Measurements from ENCODE around the gene VSX2.

Gene VSX2

DNA sequence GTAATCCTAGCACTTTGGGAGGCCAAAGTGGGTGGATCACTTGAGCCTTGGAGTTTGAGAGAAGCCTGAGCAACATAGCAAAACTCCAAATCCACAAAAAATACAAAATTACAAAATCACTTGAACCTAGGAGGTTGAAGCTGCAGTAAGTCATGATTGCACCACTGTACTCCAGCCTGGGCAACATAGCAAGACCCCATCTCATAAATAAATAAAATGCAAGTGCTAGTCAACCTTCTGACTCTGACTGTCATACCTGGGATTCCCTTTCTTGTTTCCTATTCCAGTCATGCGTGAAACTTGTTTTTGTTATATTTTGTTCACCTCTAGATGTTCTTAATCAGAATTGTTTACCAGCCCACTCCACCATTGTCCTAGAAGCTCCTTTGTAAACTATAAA, 32.1 kb downstream of the VSX2 start:
- no peak overlapping the region for H3K4me3 ChIP-seq (ENCODE audit: insufficient read length, low read depth)
- H3K27me3 ChIP-seq (ENCODE audit: insufficient read depth, insufficient read length), result no peaks in the 10 kb centered on the region
- DNase-seq (ENCODE audit: low read depth, low spot score), result no peak
- H3K9ac ChIP-seq (ENCODE audit: insufficient read length, low read depth), result no peak overlapping the region
- peaks cover 3% of the 10 kb centered on the region for H3K4me1 ChIP-seq (ENCODE audit: insufficient read depth, insufficient read length)
- no peaks in the 10 kb centered on the region for H3K36me3 ChIP-seq (ENCODE audit: insufficient read depth, insufficient read length, low read length)
- no peak for TF ChIP-seq SUZ12 (IDR thresholded peaks at IDR 0.05; ENCODE audit: extremely low read depth, insufficient read depth, insufficient read length)
- no peak for TF ChIP-seq ZNF274 (IDR thresholded peaks at IDR 0.05; ENCODE audit: low read depth, low read length)
- TF ChIP-seq YY1 (IDR thresholded peaks at IDR 0.05; ENCODE audit: insufficient read depth, insufficient read length), result no peak
- H3K9me3 ChIP-seq (ENCODE audit: insufficient read depth, low read length), result no peaks in the 10 kb centered on the region

DNA sequence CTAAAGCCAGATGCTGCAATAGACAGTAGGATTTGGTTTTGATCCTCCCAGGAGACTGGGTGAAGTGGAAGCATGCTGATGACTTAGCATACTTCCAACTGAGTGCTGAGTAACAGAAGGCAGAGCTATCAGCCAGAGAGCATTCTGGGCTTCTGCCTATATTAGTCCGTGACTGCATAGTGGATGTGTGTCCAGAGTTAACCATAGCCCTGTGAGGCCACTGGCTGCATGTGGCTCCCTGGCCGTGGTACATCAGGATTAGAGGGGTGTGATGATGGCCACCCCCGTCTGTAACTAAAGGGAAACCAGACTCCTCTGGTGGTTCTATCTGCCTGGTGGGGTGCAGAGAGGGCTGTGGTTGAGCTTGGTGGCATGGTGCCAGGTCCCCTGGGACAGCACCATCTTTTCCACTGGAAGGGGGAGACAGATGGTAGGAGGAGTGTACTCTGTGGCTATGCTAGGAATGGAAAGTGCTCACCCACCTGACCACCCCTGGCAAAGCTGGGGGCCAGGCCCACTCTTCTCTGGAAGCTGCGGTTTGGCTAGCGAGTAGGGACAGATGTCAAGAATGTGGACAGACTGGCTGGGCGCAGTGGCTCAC, 36.1 kb downstream of the VSX2 start:
- DNase-seq (ENCODE audit: low read depth, low spot score), result no peak

DNA sequence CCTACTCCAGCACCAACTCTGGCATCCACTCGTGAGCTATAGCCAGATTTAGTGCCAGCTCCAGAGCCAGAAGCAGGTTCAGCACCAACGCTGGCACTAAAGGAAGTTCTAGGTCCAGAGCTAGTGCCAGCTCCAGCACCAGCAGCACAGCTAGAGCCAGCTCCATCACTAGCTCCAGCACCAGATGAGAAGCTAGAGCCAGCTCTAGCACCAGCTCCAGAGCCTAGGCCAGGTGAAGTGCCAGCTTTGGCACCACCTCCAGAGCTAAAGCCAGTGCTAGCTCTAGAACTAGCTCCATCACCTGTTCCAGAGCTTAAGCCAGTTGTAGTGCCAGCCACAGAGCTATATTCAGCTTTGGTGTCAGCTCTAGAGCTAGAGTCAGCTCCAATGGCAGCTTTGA, 38.8 kb downstream of the VSX2 start:
- H3K4me1 ChIP-seq (ENCODE audit: insufficient read depth, insufficient read length), result peaks cover 3% of the 10 kb centered on the region
- H3K9me3 ChIP-seq (ENCODE audit: insufficient read depth, low read length), result no peaks in the 10 kb centered on the region
- no peaks in the 10 kb centered on the region for H3K27me3 ChIP-seq (ENCODE audit: insufficient read depth, insufficient read length)
- no peak overlapping the region for H3K4me3 ChIP-seq (ENCODE audit: insufficient read length, low read depth)
- H3K36me3 ChIP-seq (ENCODE audit: insufficient read depth, insufficient read length, low read length), result peaks cover 3% of the 10 kb centered on the region
- TF ChIP-seq YY1 (IDR thresholded peaks at IDR 0.05; ENCODE audit: insufficient read depth, insufficient read length), result no peak
- no peak for TF ChIP-seq SUZ12 (IDR thresholded peaks at IDR 0.05; ENCODE audit: extremely low read depth, insufficient read depth, insufficient read length)
- TF ChIP-seq ZNF274 (IDR thresholded peaks at IDR 0.05; ENCODE audit: low read depth, low read length), result no peak
- no peak overlapping the region for H3K9ac ChIP-seq (ENCODE audit: insufficient read length, low read depth)
- no peak for DNase-seq (ENCODE audit: low read depth, low spot score)

More for the DNA sequence above, 36.1 kb downstream of the VSX2 start:
- no peak overlapping the region for H3K4me3 ChIP-seq (ENCODE audit: insufficient read length, low read depth)
- TF ChIP-seq YY1 (IDR thresholded peaks at IDR 0.05; ENCODE audit: insufficient read depth, insufficient read length) (no peak), SUZ12 (IDR thresholded peaks at IDR 0.05; ENCODE audit: extremely low read depth, insufficient read depth, insufficient read length) (no peak), ZNF274 (IDR thresholded peaks at IDR 0.05; ENCODE audit: low read depth, low read length) (no peak)
- no peaks in the 10 kb centered on the region for H3K27me3 ChIP-seq (ENCODE audit: insufficient read depth, insufficient read length)
- H3K9ac ChIP-seq (ENCODE audit: insufficient read length, low read depth), result no peak overlapping the region
- peaks cover 3% of the 10 kb centered on the region for H3K4me1 ChIP-seq (ENCODE audit: insufficient read depth, insufficient read length)
- no peaks in the 10 kb centered on the region for H3K36me3 ChIP-seq (ENCODE audit: insufficient read depth, insufficient read length, low read length)
- H3K9me3 ChIP-seq (ENCODE audit: insufficient read depth, low read length), result no peaks in the 10 kb centered on the region

DNA sequence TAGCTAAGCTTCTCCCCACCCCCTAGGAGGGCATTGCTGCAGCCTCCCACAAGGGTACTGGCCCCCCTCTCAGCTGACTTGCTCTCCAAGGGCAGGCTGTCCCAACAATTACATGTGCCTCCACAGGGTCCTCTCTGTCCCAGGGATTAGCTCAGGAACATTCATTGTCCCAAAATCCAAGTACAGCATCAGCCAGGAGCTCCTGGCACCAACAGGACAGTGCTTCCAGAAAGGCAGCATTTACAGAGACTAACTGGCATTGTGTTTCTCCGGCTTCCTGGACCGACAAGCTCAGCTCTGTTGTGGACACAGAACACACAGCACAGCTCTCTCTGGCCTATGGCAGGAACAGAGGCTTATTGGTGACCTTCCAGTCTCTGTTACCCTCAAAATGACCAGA, 41.8 kb downstream of the VSX2 start:
- Histone ChIP-seq H3K9ac (ENCODE audit: insufficient read length, low read depth) (no peak overlapping the region), H3K27me3 (ENCODE audit: insufficient read depth, insufficient read length) (no peaks in the 10 kb centered on the region), H3K4me3 (ENCODE audit: insufficient read length, low read depth) (no peak overlapping the region), H3K36me3 (ENCODE audit: insufficient read depth, insufficient read length, low read length) (peaks cover 25% of the 10 kb centered on the region), H3K4me1 (ENCODE audit: insufficient read depth, insufficient read length) (no peaks in the 10 kb centered on the region), H3K9me3 (ENCODE audit: insufficient read depth, low read length) (no peaks in the 10 kb centered on the region)
- DNase-seq (ENCODE audit: low read depth, low spot score), result no peak
- TF ChIP-seq SUZ12 (IDR thresholded peaks at IDR 0.05; ENCODE audit: extremely low read depth, insufficient read depth, insufficient read length), result no peak
- no peak for TF ChIP-seq ZNF274 (IDR thresholded peaks at IDR 0.05; ENCODE audit: low read depth, low read length)
- no peak for TF ChIP-seq YY1 (IDR thresholded peaks at IDR 0.05; ENCODE audit: insufficient read depth, insufficient read length)

DNA sequence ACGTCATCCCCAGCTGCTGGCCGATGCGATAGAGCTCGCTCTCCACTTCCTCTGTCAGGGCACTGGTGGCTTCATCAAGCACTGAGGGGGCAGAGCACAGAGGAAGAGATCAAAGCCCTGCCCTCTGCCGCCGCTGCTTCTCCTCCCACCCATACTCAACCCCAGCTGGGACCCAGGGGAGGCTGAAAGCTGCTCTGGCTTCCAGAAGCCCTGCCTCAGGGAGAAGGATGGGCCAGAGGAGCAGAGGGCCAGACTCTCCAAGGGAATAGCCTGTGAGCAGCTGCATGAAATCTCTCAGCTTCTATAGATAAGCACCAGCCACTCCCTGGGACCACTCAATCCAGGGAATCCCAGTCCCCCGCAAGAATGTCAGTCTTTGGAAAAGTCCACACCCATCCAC, 47.5 kb downstream of the VSX2 start:
- no peak overlapping the region for H3K9ac ChIP-seq (ENCODE audit: insufficient read length, low read depth)
- H3K27me3 ChIP-seq (ENCODE audit: insufficient read depth, insufficient read length), result no peaks in the 10 kb centered on the region
- H3K4me1 ChIP-seq (ENCODE audit: insufficient read depth, insufficient read length), result peaks cover 2% of the 10 kb centered on the region
- no peak overlapping the region for H3K4me3 ChIP-seq (ENCODE audit: insufficient read length, low read depth)
- DNase-seq (ENCODE audit: low read depth, low spot score), result no peak
- TF ChIP-seq ZNF274 (IDR thresholded peaks at IDR 0.05; ENCODE audit: low read depth, low read length), result no peak
- TF ChIP-seq YY1 (IDR thresholded peaks at IDR 0.05; ENCODE audit: insufficient read depth, insufficient read length), result no peak
- TF ChIP-seq SUZ12 (IDR thresholded peaks at IDR 0.05; ENCODE audit: extremely low read depth, insufficient read depth, insufficient read length), result no peak
- no peaks in the 10 kb centered on the region for H3K9me3 ChIP-seq (ENCODE audit: insufficient read depth, low read length)
- H3K36me3 ChIP-seq (ENCODE audit: insufficient read depth, insufficient read length, low read length), result peaks cover 78% of the 10 kb centered on the region

DNA sequence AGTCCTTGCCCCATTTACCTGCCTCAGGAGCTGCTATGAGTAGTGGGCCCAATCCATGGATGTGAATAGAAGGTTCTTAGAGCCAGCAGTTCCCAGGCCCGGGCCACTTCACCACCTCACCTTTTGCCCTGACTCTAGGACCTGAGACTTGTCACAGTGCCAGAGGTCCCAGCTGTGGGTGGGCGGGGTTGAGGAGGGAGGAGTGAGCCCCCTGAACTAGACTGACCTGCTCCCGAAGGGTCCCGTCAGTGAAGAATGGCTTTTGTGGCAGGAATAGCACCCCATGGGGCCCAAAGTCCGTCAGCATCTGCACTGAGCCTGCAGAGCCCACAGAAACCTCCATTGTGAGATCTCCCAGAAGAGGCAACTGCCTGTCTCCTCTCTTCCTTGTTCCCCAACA, 50.6 kb downstream of the VSX2 start:
- H3K36me3 ChIP-seq (ENCODE audit: insufficient read depth, insufficient read length, low read length), result peaks cover 89% of the 10 kb centered on the region
- H3K9me3 ChIP-seq (ENCODE audit: insufficient read depth, low read length), result no peaks in the 10 kb centered on the region
- H3K4me3 ChIP-seq (ENCODE audit: insufficient read length, low read depth), result no peak overlapping the region
- H3K4me1 ChIP-seq (ENCODE audit: insufficient read depth, insufficient read length), result peaks cover 6% of the 10 kb centered on the region
- H3K9ac ChIP-seq (ENCODE audit: insufficient read length, low read depth), result no peak overlapping the region
- no peak for TF ChIP-seq YY1 (IDR thresholded peaks at IDR 0.05; ENCODE audit: insufficient read depth, insufficient read length)
- H3K27me3 ChIP-seq (ENCODE audit: insufficient read depth, insufficient read length), result no peaks in the 10 kb centered on the region
- no peak for DNase-seq (ENCODE audit: low read depth, low spot score)

DNA sequence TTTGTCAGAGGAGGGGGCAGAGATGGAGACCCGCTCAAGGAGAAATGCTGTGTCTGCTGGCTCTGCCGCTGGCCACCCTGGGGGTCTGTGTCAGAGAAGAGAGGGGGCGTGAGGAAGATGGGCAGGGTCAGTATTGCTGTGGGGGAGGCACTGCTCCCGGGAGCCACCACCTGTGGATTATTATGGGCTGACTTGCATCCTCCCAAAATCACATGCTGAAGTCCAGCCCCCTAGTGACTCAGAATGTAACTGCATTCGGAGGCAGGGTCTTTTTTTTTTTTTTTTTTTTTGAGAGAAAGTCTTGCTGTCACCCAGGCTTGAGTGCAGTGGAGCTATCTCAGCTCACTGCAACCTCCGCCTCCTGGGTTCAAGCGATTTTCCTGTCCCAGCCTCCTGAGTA, 51.2 kb downstream of the VSX2 start:
- H3K9me3 ChIP-seq (ENCODE audit: insufficient read depth, low read length), result no peaks in the 10 kb centered on the region
- TF ChIP-seq ZNF274 (IDR thresholded peaks at IDR 0.05; ENCODE audit: low read depth, low read length), result no peak
- TF ChIP-seq YY1 (IDR thresholded peaks at IDR 0.05; ENCODE audit: insufficient read depth, insufficient read length), result no peak
- no peak for TF ChIP-seq SUZ12 (IDR thresholded peaks at IDR 0.05; ENCODE audit: extremely low read depth, insufficient read depth, insufficient read length)
- peak; percentile 18 for DNase-seq (ENCODE audit: low read depth, low spot score)
- H3K9ac ChIP-seq (ENCODE audit: insufficient read length, low read depth), result no peak overlapping the region
- no peak overlapping the region for H3K4me3 ChIP-seq (ENCODE audit: insufficient read length, low read depth)
- H3K4me1 ChIP-seq (ENCODE audit: insufficient read depth, insufficient read length), result peaks cover 7% of the 10 kb centered on the region
- no peaks in the 10 kb centered on the region for H3K27me3 ChIP-seq (ENCODE audit: insufficient read depth, insufficient read length)
- peaks cover 89% of the 10 kb centered on the region for H3K36me3 ChIP-seq (ENCODE audit: insufficient read depth, insufficient read length, low read length)
